HG03558 (cell line): ENCODE measurements around the gene HNRNPLL.

Experiments used
- ATAC-seq: cut with Tn5 transposase; IDR thresholded peaks from one replicate; pipeline ENCODE4 v1.9.1; 2021; ENCODE audit warnings: moderate number of reproducible peaks; ENCODE audit not compliant: unreplicated experiment; ENCODE audit errors: extremely low read depth

Gene HNRNPLL

DNA sequence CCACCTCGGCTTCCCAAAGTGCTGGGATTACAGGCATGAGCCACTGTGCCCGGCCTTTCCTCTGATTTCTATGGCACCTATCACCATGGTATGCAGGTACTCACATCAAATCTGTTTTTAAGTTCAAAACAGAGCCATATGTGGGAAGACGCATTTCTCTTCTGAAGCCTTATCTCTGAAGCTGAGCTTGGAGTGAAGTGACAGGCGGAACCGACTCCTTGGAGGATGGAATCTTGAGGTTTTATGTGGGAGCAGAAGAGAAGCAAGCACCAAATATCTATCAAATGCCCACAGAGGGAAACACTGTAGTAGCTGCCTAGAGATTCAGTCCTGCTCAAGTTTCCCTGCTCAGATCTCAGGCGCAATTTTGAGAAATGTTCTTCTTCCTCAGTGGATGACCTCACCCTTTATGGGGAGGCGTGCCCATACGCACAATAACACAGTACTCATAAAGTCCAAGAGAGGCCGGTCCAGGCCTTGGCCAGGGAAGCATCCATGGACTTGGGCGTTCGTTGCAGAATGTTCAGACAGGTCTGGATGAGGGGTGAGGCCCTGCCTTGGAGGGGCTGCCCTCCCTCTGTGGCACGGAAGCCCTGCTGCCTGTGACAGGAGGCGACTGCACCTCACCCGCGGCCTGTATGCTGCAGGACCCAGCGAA, 67.9 kb downstream of the HNRNPLL start:
- no peak for ATAC-seq

DNA sequence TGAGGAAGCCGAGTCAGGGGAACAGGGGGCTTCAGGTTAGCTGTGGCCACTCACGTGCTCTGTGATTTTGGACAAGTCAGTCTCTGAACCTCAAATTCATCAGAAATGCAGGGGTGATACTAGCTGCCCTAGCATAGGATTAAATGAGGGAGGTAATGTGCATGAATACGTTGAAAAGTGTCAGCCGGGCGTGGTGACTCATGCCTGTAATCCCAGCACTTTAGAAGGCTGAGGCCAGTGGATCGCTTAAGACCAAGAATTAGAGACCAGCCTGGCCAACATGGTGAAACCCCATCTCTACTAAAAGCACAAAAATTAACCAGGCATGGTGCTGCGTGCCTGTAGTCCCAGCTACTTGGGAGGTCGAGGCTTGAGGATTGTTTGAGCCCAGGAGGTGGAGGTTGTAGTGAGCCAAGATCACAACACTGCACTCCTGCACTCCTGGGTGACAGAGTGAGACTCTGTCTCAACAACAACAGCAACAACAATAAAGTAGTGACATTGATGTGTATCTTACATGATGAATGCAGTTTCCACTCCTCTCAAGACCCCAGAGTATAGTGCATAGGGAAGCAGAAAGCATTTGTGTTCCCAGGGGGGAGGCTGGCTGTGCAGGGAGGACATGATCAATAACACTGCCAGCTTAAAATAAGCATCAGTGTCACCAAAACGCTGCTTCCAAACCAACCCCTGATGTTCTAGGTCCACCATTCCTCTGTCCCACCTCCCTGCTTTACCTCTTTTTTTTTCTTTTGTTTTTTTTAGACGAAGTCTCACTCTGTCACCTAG, 68.8 kb downstream of the HNRNPLL start:
- no peak for ATAC-seq

DNA sequence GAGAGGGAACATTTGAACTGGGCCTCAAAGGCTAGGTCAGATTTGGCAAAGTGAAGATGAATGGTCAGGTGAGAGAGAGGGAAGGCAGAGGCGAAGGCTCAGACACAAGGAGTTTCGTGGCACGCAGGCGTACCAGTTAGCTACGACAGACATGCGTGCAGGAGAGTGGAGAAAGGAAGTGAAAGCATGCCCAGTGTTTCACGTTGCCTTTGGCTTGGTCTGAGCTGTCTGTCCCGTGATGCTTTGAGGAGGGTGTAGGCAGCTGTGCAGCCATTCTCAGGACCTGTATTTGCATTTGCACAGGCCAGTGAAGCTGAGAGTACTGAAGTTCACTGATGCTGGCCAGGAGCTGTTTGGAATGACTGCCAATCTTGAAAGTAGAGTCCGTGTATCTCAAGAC, 69.5 kb downstream of the HNRNPLL start:
- peak; percentile 99 for ATAC-seq

DNA sequence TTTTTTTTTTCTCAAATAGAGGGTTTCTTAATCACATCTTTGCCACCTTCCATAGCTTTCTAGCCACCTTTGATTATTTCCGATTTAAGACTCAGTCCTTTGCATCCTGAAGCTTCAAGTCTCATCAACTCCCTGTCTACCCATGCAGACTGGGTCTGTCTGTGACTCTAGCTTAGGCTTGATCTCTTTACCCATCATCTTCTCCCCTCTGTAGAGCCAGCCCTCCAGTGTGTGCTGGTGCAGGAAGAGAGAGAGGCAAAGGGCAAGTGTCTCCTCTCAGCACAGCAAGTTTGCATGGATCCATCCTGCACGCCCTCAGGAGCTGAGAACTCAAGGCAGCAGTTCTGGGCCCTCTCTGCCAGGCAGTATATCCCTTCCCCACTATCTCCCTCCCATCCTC, 70.4 kb downstream of the HNRNPLL start:
- no peak for ATAC-seq

DNA sequence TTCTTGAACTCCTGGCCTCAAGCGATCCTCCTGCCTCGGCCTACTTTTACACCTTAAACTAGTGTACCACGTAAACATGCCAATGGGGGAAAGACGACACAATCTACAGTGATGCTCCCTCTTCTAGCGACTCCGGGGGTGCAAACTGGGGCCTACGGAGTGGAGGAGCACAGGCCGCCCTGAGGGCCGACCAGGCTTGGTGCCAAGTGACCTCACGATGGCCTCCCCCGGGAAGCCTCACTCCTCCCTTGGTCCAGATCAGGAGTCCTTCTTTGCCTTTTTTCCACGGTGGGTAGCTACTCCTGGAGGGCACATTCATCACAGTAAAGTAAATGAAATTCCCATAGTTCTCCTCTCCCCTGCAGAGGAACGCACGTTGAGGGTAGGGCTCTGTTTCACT, 73.5 kb downstream of the HNRNPLL start:
- no peak for ATAC-seq

DNA sequence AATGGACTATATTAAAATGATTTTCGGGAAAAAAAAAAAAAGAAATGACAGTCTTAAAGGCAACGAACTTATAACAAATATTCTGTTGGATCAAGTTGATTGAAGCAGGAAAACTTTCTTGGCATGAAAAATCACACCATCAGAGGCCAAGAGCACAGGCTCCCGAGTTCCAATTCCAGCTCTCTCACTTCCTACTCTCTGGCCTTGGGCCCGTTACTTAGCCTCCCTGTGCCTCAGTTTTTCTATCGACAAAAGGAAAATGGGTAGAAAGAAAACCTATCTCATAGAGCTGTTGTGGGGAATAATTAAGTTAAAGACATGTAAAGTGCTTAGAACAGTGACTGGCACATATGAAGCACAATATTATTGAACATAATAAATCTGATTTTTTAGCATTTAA, 74.2 kb downstream of the HNRNPLL start:
- no peak for ATAC-seq

DNA sequence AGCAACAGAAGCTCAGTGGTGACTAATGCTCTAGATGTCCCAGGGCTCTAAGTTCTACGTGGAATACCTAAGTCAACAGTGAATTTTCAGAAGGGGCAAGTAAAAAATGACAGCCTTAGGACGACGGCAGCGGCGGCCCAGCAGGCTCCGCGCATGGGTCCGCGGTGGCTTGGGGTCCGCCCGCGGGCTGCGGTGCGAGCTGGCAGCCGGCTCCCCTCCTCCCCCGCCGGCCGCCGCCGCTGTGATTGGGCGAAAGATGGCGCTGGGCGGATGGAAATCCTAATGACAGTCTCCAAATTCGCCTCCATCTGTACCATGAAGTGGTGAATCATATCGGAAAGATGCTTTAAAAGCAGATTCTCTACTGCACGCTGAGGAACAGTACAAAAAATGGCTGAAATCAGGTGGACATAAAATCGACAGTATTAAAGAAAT, 74.7 kb downstream of the HNRNPLL start:
- no peak for ATAC-seq

DNA sequence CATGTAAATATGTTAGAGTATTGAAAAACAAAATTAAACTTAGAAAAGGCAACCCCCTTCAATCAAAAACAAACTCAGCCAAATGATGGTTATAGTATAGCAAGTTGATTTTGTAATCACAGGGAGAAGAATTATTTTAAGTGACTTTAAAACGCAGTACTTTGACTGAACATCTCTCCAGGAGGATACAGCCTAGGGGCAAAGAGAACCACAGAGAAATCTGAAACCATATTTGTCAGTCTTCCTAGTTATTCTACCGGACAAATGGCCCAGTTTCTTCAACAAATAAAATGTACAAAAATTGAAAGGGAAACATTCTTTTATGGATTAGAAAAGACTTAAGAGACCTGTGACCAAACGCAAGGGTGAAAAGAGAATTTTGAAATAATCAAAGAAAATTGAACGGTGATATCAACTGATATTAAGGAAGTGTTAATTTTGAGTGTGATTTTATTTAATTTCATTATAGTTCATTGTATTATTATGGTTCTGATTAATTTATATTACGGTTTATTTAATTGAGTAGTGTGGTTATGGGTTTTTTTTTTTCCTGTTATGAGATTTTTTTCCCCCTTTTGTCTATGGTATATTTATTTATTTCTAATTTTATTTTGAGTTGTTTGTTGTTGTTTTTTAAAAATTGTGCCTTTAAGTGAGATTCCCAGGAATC, 75.3 kb downstream of the HNRNPLL start:
- ATAC-seq = no peak

DNA sequence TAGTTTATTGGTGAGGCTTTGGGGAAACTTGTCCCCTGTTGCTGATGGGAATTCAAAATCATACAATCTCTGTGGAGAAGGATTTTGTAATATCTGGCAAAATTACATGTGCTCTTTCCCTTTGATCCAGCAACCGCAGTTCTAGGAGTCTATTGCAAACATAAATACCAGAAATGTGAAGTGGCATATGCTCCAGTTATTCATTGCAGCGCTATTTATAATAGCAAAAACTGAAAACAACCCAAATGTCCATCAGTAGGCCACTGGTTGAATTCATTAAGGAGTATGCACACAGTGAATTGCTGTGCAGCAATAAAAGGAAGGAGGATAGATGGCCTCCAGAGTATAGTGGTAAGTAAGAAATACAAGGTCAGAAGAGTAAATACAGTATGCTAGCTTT, 76.5 kb downstream of the HNRNPLL start:
- ATAC-seq = no peak

DNA sequence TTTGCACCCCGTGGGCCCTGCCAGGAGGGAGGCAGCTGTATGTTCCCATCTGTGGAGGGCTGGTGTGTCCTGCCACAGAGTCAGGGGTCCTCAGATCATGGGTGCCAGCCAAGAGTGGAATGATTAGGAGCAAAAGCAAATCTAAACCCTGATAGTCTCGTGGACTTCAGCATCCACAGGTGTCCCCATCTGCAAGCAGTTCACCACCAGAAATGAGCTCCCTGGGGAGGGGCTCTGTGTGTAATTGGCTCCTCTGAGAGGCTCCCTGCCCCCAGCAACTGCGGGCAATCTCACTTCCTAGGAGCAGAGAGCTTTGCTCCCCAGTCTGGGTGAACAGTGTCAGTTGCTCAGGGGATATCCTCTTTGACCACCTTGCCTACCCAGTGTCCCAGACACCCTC, 78.1 kb downstream of the HNRNPLL start:
- no peak for ATAC-seq

DNA sequence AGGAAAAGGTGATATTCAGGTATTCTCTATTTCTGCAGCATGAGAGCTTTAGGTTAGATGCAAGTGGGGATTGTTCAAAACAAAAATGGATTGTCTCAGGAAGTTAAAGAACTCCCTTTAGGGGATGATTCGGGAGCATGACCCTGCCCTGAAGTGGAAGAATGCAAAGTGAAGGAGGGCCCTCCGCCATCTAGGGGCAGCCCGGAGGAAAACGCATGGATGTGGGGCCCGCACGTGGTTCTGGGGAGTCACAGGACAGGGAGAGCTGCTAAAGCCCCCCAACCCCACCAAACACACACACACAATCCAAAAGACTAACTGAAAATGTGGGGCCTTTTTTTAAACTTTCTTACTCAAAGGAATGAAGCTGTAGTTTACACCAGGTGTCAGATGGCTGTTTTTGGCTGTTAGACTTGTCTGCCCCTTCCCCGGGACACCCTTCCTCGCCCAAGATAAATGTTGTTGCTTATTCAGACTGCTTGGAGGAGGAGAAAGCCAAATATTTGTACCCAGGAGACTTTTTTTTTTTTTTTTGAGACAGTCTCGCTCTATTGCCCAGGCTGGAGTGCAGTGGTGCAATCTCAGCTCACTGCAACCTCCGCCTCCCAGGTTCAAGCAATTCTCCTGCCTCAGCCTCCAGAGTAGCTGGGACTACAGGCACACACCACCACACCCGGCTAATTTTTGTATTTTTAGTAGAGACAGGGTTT, 78.8 kb downstream of the HNRNPLL start:
- no peak for ATAC-seq

DNA sequence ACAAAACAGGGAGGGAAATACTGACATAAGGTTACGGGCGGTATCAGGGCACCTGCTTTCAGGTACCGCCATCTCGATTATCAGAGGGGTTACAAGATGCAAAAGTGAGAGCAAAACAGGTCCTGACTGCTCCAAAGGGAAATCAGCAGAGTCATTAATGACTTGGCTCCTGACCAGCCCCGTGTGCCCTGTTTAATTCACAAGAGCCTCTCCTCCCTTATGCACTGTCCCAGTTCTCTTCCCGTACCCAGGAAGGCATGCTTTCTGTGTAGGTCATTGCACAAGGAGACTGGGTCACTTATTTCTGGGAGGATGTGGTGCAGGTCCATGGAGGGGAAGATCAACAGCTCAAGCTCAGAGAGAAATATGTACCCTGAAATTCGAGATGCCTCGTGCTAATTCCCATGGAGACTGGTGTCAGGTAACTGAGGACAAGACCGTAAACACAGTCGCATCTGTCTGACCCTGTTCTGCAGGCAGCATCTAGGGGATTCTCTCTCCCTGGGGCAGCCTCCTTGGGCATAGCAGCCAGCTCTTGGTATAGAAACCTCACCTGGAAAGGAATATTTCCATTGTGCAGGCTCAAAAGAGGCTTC, 79.9 kb downstream of the HNRNPLL start:
- no peak for ATAC-seq

DNA sequence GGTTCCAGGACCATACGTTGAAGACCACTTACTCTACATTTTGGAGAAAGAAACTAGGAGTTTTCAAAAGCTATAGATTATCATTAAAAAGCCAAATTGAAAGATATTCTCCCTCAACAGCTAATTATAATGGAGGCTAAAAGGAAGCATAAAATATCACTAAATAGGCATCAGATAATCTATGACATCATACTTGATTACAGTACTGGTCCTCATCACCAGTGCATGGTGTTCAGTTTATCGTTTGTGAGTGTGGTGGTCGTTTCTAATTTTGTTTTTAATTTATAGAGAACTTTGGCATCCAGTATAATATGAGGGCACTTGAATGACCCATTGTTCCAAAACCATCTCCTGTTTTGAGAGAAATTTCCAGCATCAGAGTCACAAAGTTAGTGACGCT, 80.9 kb downstream of the HNRNPLL start:
- no peak for ATAC-seq

DNA sequence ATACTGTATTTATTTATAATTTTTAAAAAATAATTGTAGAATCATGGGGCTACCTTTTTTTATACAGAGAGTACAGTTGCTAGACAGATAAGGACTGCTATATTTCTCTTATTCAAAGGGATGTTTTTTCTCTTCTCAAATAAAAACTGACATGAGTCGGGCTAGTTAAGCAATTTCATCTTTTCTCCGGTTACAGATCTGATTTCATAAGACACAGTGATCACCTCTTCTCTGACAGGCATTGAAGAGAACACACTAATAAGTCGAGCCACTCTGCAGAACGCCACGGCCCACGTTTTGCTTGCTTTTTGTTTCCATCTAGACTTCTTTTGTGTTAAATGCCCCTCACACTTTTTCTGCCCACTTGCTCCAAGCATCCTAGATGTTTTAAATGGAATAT, 85.4 kb downstream of the HNRNPLL start:
- ATAC-seq = no peak

DNA sequence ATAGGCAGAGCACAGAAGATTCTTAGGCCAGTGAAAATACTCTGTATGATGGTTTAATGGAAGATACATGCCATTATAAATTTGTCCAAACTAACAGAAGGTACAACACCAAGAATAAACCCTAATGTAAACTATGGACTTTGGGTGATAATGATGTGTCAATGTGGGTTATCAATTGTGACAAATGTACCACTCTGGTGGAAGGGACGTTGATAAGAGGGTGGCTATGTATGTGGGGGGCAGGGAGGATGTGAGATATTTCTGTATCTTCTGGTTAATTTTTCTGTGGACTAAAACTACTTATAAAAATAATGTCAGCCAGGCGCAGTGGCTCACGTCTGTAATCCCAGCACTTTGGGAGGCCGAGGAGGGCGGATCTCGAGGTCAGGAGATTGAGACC, 86.2 kb downstream of the HNRNPLL start:
- no peak for ATAC-seq

DNA sequence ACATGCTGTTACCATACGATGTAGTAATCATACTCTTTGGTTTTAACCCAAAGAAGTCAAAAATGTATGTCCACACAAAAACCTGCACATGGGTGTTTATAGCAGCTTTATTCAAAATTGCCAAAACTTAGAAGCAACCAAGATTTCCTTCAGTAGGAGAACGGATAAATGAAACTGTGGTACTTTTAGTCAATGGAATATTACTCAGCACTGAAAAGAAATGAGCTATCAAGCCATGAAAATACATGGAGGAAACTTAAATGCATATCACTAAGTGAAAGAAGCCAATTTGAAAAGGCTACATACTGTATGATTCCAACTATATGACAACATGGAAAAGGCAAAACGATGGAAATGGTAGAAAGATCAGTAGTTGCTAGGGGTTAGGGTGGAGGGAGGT, 86.6 kb downstream of the HNRNPLL start:
- ATAC-seq = no peak

DNA sequence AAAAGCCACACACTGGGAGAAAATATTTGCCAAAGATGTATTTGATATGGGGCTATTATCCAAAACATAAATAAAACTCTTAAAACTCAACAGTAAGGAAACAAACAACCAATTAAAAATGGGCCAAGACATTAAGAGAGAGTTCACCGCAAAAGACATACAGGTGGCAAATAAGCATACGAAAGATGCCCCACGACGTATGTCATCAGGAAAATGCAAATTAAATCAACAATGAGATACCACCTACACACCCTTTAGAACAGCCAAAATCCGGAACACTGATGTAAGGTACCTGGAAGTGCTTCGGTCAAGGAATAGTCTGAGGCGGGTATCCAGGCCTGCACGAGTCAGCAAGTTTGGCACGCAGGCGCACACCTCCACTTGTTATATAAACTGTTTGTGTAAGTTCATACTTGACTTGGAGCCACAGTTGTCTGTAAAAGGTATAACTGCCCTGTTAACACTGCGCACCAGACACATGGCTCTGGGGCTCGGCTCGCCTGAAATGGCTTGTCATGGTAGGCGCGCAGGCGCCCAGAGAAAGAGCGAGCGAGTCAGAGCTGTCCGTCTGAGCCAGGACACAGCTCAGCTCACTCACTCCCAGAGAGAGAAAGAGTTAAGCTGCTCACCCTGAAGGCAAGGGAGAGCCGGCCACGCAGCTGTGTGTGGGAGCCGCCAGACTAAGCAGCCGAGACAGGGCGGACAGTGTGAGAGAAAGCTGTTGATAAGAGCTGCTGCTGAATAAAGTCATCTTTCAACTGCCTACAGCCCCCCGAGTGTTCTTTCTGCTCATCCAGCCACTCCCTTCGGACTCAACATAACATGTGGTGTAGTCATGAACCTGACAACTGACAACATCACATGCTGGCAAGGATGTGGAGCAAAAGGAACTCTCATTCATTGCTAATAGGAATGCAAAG, 87.3 kb downstream of the HNRNPLL start:
- no peak for ATAC-seq

DNA sequence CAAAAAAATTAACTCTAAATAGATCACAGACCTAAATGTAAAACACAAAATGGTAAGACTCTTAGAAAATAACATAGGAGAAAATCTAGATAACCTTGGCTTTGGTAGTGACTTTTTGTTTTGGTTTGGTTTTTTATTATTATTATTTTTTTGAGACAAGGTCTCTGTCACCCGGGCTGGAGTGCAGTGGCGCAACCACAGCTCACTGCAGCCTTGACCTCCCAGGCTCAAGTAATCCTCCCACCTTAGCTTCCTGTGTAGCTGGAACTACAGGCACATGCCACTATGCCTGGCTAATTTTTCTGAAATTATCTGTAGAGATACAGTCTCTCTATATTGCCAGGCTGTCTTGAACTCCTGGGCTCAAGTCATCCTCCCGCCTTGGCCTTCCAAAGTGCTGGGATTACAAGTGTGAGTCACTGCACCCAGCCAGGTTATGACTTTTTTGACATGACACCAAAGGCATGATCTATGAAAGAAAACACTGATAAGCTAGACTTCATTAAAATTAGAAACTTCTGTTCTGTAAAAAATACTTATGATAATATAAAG, 88.0 kb downstream of the HNRNPLL start:
- no peak for ATAC-seq

DNA sequence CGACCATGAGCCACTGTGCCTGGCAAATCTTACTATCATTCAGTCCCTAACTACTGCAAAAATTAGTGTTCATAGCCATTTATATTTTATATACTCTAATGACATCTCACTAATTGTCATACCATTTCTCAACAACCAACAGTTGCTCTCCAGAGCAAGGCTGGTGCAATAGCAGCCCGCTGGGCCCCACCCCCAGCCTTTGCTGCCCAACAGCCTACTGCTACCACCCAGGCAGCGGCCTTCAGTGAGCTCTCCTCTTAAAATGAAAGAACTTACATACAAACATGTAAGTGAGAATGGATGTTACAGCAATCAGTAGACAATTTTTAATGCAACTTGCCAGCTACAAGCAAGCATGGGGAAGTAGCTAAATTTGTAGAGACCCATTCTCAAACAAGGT, 90.5 kb downstream of the HNRNPLL start:
- no peak for ATAC-seq
